Right lung (tissue), 10 donors: ENCODE results near the gene GTF2H2C. TPM values are rescaled to one million over a fixed set of nuclear protein-coding genes. Genes with fewer than 3 reads are reported as not detected.
A peak's percentile ranks its signal among the peaks of the same experiment; 100 is the strongest.
"Not testable (repeated sequence)": the region's sequence is repeated elsewhere in the genome, so short reads cannot be mapped to it uniquely, and the experiment has no call there.

Source experiments
- DNase-seq, 2 donors: peaks; one replicate each; pipeline ENCODE4 v3.0.0-alpha.2; 2013
- long read RNA-seq, 8 donors: transcript quantifications; one replicate each; lab custom pipeline, GENCODE V29; 2026
- polyA plus RNA-seq, 5 donors: library from polyadenylated mRNA; unstranded; fragments of 120-200 nt; gene quantifications; one replicate each; pipeline versions ENCODE4 v1.2.1 to v1.2.3, GENCODE V29; 2013; ENCODE audit warnings: inconsistent platforms in 1 of 5, low replicate concordance in 1 of 5; ENCODE audit not compliant: insufficient read length in 5 of 5, insufficient read depth in 1 of 5

GTF2H2C gene
- polyA plus RNA-seq = 10 to 100 TPM; 43.1 to 66.1 (median 61.3) TPM
- long read RNA-seq, donor 1, partial matches to known transcripts = 0 of 3 reads
- long read RNA-seq, donor 1, other reads (novel, unspliced or antisense) = 0 of 3 reads
- long read RNA-seq, donor 2, partial matches to known transcripts = 0 of 2 reads
- long read RNA-seq, donor 2, other reads (novel, unspliced or antisense) = 0 of 2 reads
- long read RNA-seq, donor 3, partial matches to known transcripts = 0 of 2 reads
- long read RNA-seq, donor 3, other reads (novel, unspliced or antisense) = 0 of 2 reads
- long read RNA-seq, donor 4, partial matches to known transcripts = 0 of 2 reads
- long read RNA-seq, donor 4, other reads (novel, unspliced or antisense) = 0 of 2 reads
- long read RNA-seq, donor 5, partial matches to known transcripts = 0 of 3 reads
- long read RNA-seq, donor 5, other reads (novel, unspliced or antisense) = 0 of 3 reads
- long read RNA-seq, donor 6, partial matches to known transcripts = 0 of 6 reads
- long read RNA-seq, donor 6, other reads (novel, unspliced or antisense) = 0 of 6 reads
- long read RNA-seq, donor 7, partial matches to known transcripts = 0 of 2 reads
- long read RNA-seq, donor 7, other reads (novel, unspliced or antisense) = 0 of 2 reads
- long read RNA-seq, donor 8 = 0 reads

- DNase-seq = peak; percentile 40
These were observed at the start of gene GTF2H2C for GRCh38 chr5:69559908-69560330. Gene GTF2H2C, plus strand, starts transcription at chr5:69560191. Its CDS starts 4,942 bp downstream, at chr5:69565133.

- no peak for DNase-seq
These were observed 49.3 kb upstream of the GTF2H2C start for GRCh38 chr5:69510694-69511093.

- DNase-seq = no peak
These were observed 47.2 kb upstream of the GTF2H2C start for GRCh38 chr5:69512740-69513260.

GRCh38 chr5:69515570-69515969 is 44.4 kb upstream of the GTF2H2C start:
- DNase-seq = not testable (repeated sequence)

- DNase-seq = no peak
These were observed 43.2 kb upstream of the GTF2H2C start for GRCh38 chr5:69516769-69517168.

- peak; percentile 44 to 46 for DNase-seq
These were observed 42.2 kb upstream of the GTF2H2C start for GRCh38 chr5:69517763-69518212.

- no peak for DNase-seq
These were observed 40.7 kb upstream of the GTF2H2C start for GRCh38 chr5:69519285-69519684.

GRCh38 chr5:69522035-69522434 is 38.0 kb upstream of the GTF2H2C start:
- no peak for DNase-seq

- DNase-seq = no peak
These were observed 34.5 kb upstream of the GTF2H2C start for GRCh38 chr5:69525490-69525889.

GRCh38 chr5:69526660-69527059 is 33.3 kb upstream of the GTF2H2C start:
- DNase-seq = no peak

- no peak for DNase-seq
These were observed 32.7 kb upstream of the GTF2H2C start for GRCh38 chr5:69527128-69527770.

GRCh38 chr5:69528035-69528434 is 32.0 kb upstream of the GTF2H2C start:
- peak; percentile 32 to 50 for DNase-seq

GRCh38 chr5:69528609-69529008 is 31.4 kb upstream of the GTF2H2C start:
- no peak for DNase-seq

GRCh38 chr5:69530561-69531405 is 29.2 kb upstream of the GTF2H2C start:
- DNase-seq = no peak

- no peak for DNase-seq
These were observed 28.6 kb upstream of the GTF2H2C start for GRCh38 chr5:69531406-69531801.

GRCh38 chr5:69537911-69538310 is 22.1 kb upstream of the GTF2H2C start:
- not testable (repeated sequence) for DNase-seq

GRCh38 chr5:69538735-69539134 is 21.3 kb upstream of the GTF2H2C start:
- DNase-seq = not testable (repeated sequence)

GRCh38 chr5:69541347-69541746 is 18.6 kb upstream of the GTF2H2C start:
- not testable (repeated sequence) for DNase-seq

GRCh38 chr5:69542838-69543618 is 17.0 kb upstream of the GTF2H2C start:
- not testable (repeated sequence) for DNase-seq

GRCh38 chr5:69544602-69545001 is 15.4 kb upstream of the GTF2H2C start:
- not testable (repeated sequence) for DNase-seq
